DND-41 (cell line): Measurements from ENCODE around the gene TBX2.

Experiments used
- CTCF ChIP-seq: IDR thresholded peaks from 2 replicates; pipeline ENCODE4 v1.5.1; 2012; ENCODE audit warnings: borderline replicate concordance, low read length, moderate library complexity, mild to moderate bottlenecking; ENCODE audit not compliant: poor library complexity, severe bottlenecking; ENCODE audit errors: extremely low read depth
- EZH2 ChIP-seq: IDR thresholded peaks from 3 replicates; pipeline ENCODE4 v1.6.1; 2012; ENCODE audit warnings: borderline replicate concordance, low read depth, mild to moderate bottlenecking, moderate library complexity, low read length, inconsistent platforms; ENCODE audit not compliant: severe bottlenecking

GRCh38 chr17:61384354-61384691 lies 15.3 kb upstream of the TBX2 start:
- TF ChIP-seq CTCF: no peak
- no peak for TF ChIP-seq EZH2
